HEK293 (cell line): ENCODE data around the gene ERBB4.
A peak's percentile ranks its signal among the peaks of the same experiment; 100 is the strongest.

ENCODE experiments used
- CTCF ChIA-PET: fragments of 350-600 bp; formaldehyde crosslinking; extraction: SDS; loops from one replicate; lab custom pipeline; 2021; ENCODE audit warnings: antibody characterized with exemption; lab: Yijun Ruan, JAX
- POLR2A ChIA-PET: fragments of 300-600 bp; formaldehyde crosslinking; extraction: SDS; loops from one replicate; lab custom pipeline; 2020; ENCODE audit warnings: antibody characterized with exemption, inconsistent platforms; lab: Yijun Ruan, JAX
- H3K27ac ChIP-seq: fragments of 200-500 bp; sonication (Bioruptor generic); 2 replicates; pipeline ENCODE4 v1.5.1; 2014; ENCODE audit warnings: low read depth, low read length, control low read depth, inconsistent platforms; ENCODE audit errors: extremely low read depth
- H3K36me3 ChIP-seq, 2 experiments: fragments of 200-500 bp in 1 of 2; sonication (Bioruptor generic) in 1 of 2; 1 replicate in 1 of 2; 2 replicates in 1 of 2; pipeline ENCODE4 v1.5.1; 2014 to 2017; ENCODE audit warnings: inconsistent platforms in 2 of 2, low read length in 2 of 2; ENCODE audit not compliant: control insufficient read depth in 2 of 2, insufficient read depth in 1 of 2
- H3K4me1 ChIP-seq: fragments of 200-500 bp; sonication (Bioruptor generic); 2 replicates; pipeline ENCODE4 v1.5.1; 2014; ENCODE audit warnings: mild to moderate bottlenecking, low read length, inconsistent platforms; ENCODE audit not compliant: control insufficient read depth, insufficient read depth
- H3K4me3 ChIP-seq: 2 replicates; pipeline ENCODE4 v1.5.1; 2011; ENCODE audit warnings: low read depth, mild to moderate bottlenecking, control low read depth, low read length, moderate library complexity
- H3K9me3 ChIP-seq: fragments of 200-500 bp; sonication (Bioruptor generic); 2 replicates; pipeline ENCODE4 v1.5.1; 2014; ENCODE audit warnings: low read depth, low read length, inconsistent platforms; ENCODE audit not compliant: control insufficient read depth, insufficient read depth
- CTCF ChIP-seq: fragments of 450-650 bp; formaldehyde crosslinking; IDR thresholded peaks from 2 replicates; pipeline ENCODE4 v1.5.1; 2016; ENCODE audit warnings: missing biosample characterization, missing genetic modification characterization
- FEZF1 ChIP-seq: fragments of 450-650 bp; formaldehyde crosslinking; IDR thresholded peaks from 2 replicates; pipeline ENCODE4 v1.5.1; 2016; ENCODE audit warnings: missing biosample characterization, missing genetic modification characterization
- GLI4 ChIP-seq: fragments of 450-650 bp; formaldehyde crosslinking; IDR thresholded peaks from 2 replicates; pipeline ENCODE4 v1.5.1; 2016; ENCODE audit warnings: missing biosample characterization, missing genetic modification characterization
- GLIS2 ChIP-seq: fragments of 450-650 bp; formaldehyde crosslinking; IDR thresholded peaks from 2 replicates; pipeline ENCODE4 v1.5.1; 2016; ENCODE audit warnings: missing biosample characterization, missing genetic modification characterization
- PRDM2 ChIP-seq: fragments of 450-650 bp; formaldehyde crosslinking; IDR thresholded peaks from 2 replicates; pipeline ENCODE4 v1.5.1; 2016; ENCODE audit warnings: missing biosample characterization, missing genetic modification characterization, borderline replicate concordance
- TCF7L2 ChIP-seq: IDR thresholded peaks from 2 replicates; pipeline ENCODE4 v1.6.1; 2011; ENCODE audit warnings: low read depth, mild to moderate bottlenecking, inconsistent platforms, low read length, moderate library complexity, borderline replicate concordance
- YY2 ChIP-seq: fragments of 450-650 bp; formaldehyde crosslinking; IDR thresholded peaks from 2 replicates; pipeline ENCODE4 v1.5.1; 2016; ENCODE audit warnings: missing biosample characterization, missing genetic modification characterization
- ZNF223 ChIP-seq: fragments of 450-650 bp; formaldehyde crosslinking; IDR thresholded peaks from 2 replicates; pipeline ENCODE4 v1.5.1; 2016; ENCODE audit warnings: missing biosample characterization, missing genetic modification characterization
- ZNF26 ChIP-seq: fragments of 450-650 bp; formaldehyde crosslinking; IDR thresholded peaks from 2 replicates; pipeline ENCODE4 v1.5.1; 2016; ENCODE audit warnings: missing biosample characterization, missing genetic modification characterization
- ZNF335 ChIP-seq: fragments of 450-650 bp; formaldehyde crosslinking; conservative IDR thresholded peaks from 2 replicates; pipeline ENCODE4 v1.5.1; 2016; ENCODE audit warnings: missing biosample characterization, missing genetic modification characterization
- ZNF623 ChIP-seq: fragments of 450-650 bp; formaldehyde crosslinking; IDR thresholded peaks from 2 replicates; pipeline ENCODE4 v1.5.1; 2016; ENCODE audit warnings: missing biosample characterization, missing genetic modification characterization
- ZNF624 ChIP-seq: fragments of 450-650 bp; formaldehyde crosslinking; IDR thresholded peaks from 2 replicates; pipeline ENCODE4 v1.5.1; 2017; ENCODE audit warnings: missing biosample characterization, missing genetic modification characterization
- ZNF654 ChIP-seq: fragments of 450-650 bp; formaldehyde crosslinking; IDR thresholded peaks from 2 replicates; pipeline ENCODE4 v1.5.1; 2016; ENCODE audit warnings: low read depth, missing biosample characterization, missing genetic modification characterization
- ZNF658 ChIP-seq: fragments of 450-650 bp; formaldehyde crosslinking; IDR thresholded peaks from 2 replicates; pipeline ENCODE4; 2016; ENCODE audit warnings: missing biosample characterization, missing genetic modification characterization
- ZNF692 ChIP-seq: fragments of 450-650 bp; formaldehyde crosslinking; IDR thresholded peaks from 2 replicates; pipeline ENCODE4 v1.5.1; 2016; ENCODE audit warnings: missing biosample characterization, missing genetic modification characterization
- ZNF76 ChIP-seq: fragments of 450-650 bp; formaldehyde crosslinking; IDR thresholded peaks from 2 replicates; pipeline ENCODE4; 2016; ENCODE audit warnings: low read depth, missing biosample characterization, missing genetic modification characterization, borderline replicate concordance
- ZSCAN16 ChIP-seq: fragments of 450-650 bp; formaldehyde crosslinking; IDR thresholded peaks from 2 replicates; pipeline ENCODE4 v1.5.1; 2016; ENCODE audit warnings: missing biosample characterization, missing genetic modification characterization
- TF ChIP-seq, protein P1 (sequence below): fragments of 450-650 bp; formaldehyde crosslinking; IDR thresholded peaks from 2 replicates; pipeline ENCODE4 v1.5.1; 2017; ENCODE audit warnings: missing biosample characterization, missing genetic modification characterization

ERBB4 gene

DNA sequence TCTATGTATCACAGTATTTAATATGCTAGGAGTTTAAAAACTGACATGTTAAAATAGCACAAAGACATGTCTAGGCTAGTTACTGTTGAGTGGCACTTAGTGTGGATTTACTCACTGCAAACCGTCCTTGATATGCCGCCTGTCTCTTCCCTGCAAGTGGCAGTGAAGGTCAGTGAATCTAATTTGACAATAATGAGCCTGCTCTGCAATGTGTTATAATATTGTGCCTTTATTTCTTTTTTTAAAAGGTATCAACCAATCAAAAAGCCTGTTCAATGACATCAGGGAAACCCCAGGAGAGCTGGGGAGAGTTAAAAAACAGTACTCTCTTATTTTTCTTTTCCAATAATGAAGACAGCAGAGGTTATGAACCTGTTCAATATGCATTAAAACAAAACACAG lies 384.1 kb downstream of the ERBB4 start:
- CTCF ChIA-PET, result no interaction called here
- Histone ChIP-seq H3K9me3 (no peaks in the 10 kb centered on the region), H3K36me3 (no peaks in the 10 kb centered on the region), H3K4me3 (no peak overlapping the region), H3K27ac (no peak overlapping the region), H3K4me1 (peaks cover 3% of the 10 kb centered on the region; the same call in 1 of the 2 replicates)
- TF ChIP-seq CTCF (tag by site-specific recombination), result no peak
- no peak for TF ChIP-seq ZNF26 (tag by site-specific recombination)
- no peak for TF ChIP-seq ZNF692 (tag by site-specific recombination)
- no peak for TF ChIP-seq GLI4
- TF ChIP-seq TCF7L2, result peak; percentile 60; the same call in 1 of the 2 replicates
- no peak for TF ChIP-seq ZNF624 (tag by site-specific recombination)
- no peak for TF ChIP-seq ZNF335 (tag by site-specific recombination)
- no peak for TF ChIP-seq ZNF658 (tag by site-specific recombination)
- TF ChIP-seq FEZF1 (tag by site-specific recombination), result 0 out of 2 replicates have a peak, but pooled peaks have one; percentile 17
- TF ChIP-seq ZNF223 (tag by site-specific recombination), result no peak
- POLR2A ChIA-PET, result no interaction called here

DNA sequence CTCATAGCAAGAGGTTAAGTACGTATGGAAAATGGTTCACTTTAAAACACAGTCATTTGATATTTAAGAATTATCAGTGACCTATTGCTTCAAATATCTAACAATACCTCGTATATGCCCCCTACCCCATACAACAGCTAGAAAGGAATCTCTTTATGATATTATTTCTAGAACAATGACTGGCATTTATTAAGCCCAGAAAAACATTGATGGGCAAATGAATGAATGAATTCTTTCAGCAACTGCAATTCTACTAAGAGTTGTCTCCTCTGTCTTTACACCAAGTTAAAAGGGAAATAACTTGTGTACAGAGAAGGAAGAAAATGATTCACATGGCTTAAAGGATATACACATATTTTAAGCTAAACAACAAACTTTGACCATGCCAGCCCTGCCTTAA lies 384.7 kb downstream of the ERBB4 start:
- ChIA-PET CTCF (no interaction called here), POLR2A (no interaction called here)
- peaks cover 3% of the 10 kb centered on the region; the same call in 1 of the 2 replicates for H3K4me1 ChIP-seq
- no peaks in the 10 kb centered on the region for H3K9me3 ChIP-seq
- no peak overlapping the region for H3K4me3 ChIP-seq
- H3K36me3 ChIP-seq, result no peaks in the 10 kb centered on the region
- H3K27ac ChIP-seq, result no peak overlapping the region
- TF ChIP-seq, protein P1, sequence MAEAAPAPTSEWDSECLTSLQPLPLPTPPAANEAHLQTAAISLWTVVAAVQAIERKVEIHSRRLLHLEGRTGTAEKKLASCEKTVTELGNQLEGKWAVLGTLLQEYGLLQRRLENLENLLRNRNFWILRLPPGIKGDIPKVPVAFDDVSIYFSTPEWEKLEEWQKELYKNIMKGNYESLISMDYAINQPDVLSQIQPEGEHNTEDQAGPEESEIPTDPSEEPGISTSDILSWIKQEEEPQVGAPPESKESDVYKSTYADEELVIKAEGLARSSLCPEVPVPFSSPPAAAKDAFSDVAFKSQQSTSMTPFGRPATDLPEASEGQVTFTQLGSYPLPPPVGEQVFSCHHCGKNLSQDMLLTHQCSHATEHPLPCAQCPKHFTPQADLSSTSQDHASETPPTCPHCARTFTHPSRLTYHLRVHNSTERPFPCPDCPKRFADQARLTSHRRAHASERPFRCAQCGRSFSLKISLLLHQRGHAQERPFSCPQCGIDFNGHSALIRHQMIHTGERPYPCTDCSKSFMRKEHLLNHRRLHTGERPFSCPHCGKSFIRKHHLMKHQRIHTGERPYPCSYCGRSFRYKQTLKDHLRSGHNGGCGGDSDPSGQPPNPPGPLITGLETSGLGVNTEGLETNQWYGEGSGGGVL (tag by site-specific recombination), result no peak
- TF ChIP-seq YY2 (tag by site-specific recombination), result no peak

- CTCF ChIA-PET, result interaction anchor here (0.9 to 1.0 kb wide), 4 partner anchors 16 to 374 kb away, joined by 3 to 10 read pairs (median 4); no protein-coding TSS in a partner anchor
Observed at GRCh38 chr2:212147921-212148513, 390.6 kb downstream of the ERBB4 start.

More at GRCh38 chr2:212147921-212148513, 390.6 kb downstream of the ERBB4 start:
- H3K4me3 ChIP-seq, result no peak overlapping the region
- peaks cover 17% of the 10 kb centered on the region for H3K4me1 ChIP-seq
- POLR2A ChIA-PET, result no interaction called here
- no peak for TF ChIP-seq PRDM2 (tag by site-specific recombination)
- no peak for TF ChIP-seq ZNF76 (tag by site-specific recombination)
- peak; percentile 19; the same call in 1 of the 2 replicates for TF ChIP-seq ZNF654 (tag by site-specific recombination)
- TF ChIP-seq ZSCAN16 (tag by site-specific recombination), result no peak
- TF ChIP-seq GLIS2 (tag by site-specific recombination), result no peak
- TF ChIP-seq ZNF623 (tag by site-specific recombination), result no peak
- TF ChIP-seq, all 188 proteins: peak for 1
- no peak overlapping the region for H3K27ac ChIP-seq
- no peaks in the 10 kb centered on the region for H3K36me3 ChIP-seq
- H3K9me3 ChIP-seq, result no peaks in the 10 kb centered on the region
